Colonic mucosa (tissue), 4 donors: Measurements from ENCODE around the gene SF1. TPM values are rescaled to one million over a fixed set of nuclear protein-coding genes. Genes with fewer than 3 reads are reported as not detected.

Experiments
- DNase-seq: peaks from one replicate; pipeline ENCODE4 v3.0.0-alpha.2; 2020
- H3K27ac ChIP-seq: fragments of 200-600 bp; one replicate; pipeline ENCODE4 v1.8.0; 2021
- H3K27me3 ChIP-seq: fragments of 200-600 bp; one replicate; pipeline ENCODE4 v1.8.0; 2021
- H3K36me3 ChIP-seq: fragments of 200-600 bp; one replicate; pipeline ENCODE4 v1.8.0; 2021
- H3K4me1 ChIP-seq: fragments of 200-600 bp; one replicate; pipeline ENCODE4 v1.8.0; 2021; ENCODE audit warnings: mild to moderate bottlenecking
- H3K4me3 ChIP-seq: fragments of 200-600 bp; one replicate; pipeline ENCODE4 v1.8.0; 2021
- H3K9ac ChIP-seq, 2 donors: one replicate each; pipeline ENCODE4 v1.7.0; 2013; ENCODE audit warnings: control low read depth in 2 of 2, low read depth in 2 of 2, low read length in 2 of 2
- H3K9me3 ChIP-seq: fragments of 200-600 bp; one replicate; pipeline ENCODE4 v1.8.0; 2021
- CTCF ChIP-seq: fragments of 200-600 bp; IDR thresholded peaks from one replicate; pipeline ENCODE4 v1.8.0; 2022; ENCODE audit warnings: antibody characterized with exemption, mild to moderate bottlenecking
- intact Hi-C: fragments of 100-400 bp; cut with DNase I; formaldehyde crosslinking; loops from one replicate; pipeline ENCODE4 v1.14.1; 2022
- total RNA-seq, 2 donors: library from RNA; stranded (reverse); fragmentation: NEBNext Ultra II Directional in 1 of 2; extraction: Animal tissue kit (Norgen Biotek cat#: 25700) in 1 of 2; gene quantifications; one replicate each; pipeline ENCODE4 v1.2.1, GENCODE V29; 2021
- donor health status: healthy.
- donor health status: DM: no; HTN: no; CAD: no.
- donor health status: DM: no; HTN: no; CAD: no.

Gene SF1
- total RNA-seq, 2 donors from 2014 or later = 164 to 220 TPM

GRCh38 chr11:64803158-64803845, 25.0 kb upstream of the SF1 start, which contains the start of gene MAP4K2:
MAP4K2 (minus strand) TSS chr11:64803214; CDS start chr11:64803149, 65 bp downstream.
- Histone ChIP-seq H3K27ac (peak within 1 kb of the TSS; percentile 82), H3K36me3 (no peaks in the 10 kb centered on the region), H3K9ac (peak within 1 kb of the TSS; percentile 46 to 58), H3K4me1 (peaks cover 15% of the 10 kb centered on the region), H3K27me3 (no peaks in the 10 kb centered on the region), H3K9me3 (no peaks in the 10 kb centered on the region), H3K4me3 (peak within 1 kb of the TSS; percentile 54)
- no peak for TF ChIP-seq CTCF
- intact Hi-C loops = no loop called here
- peak; percentile 88 for DNase-seq

- Histone ChIP-seq H3K9me3 (no peaks in the 10 kb centered on the region), H3K27ac (peak overlapping the region; percentile 16), H3K36me3 (no peaks in the 10 kb centered on the region), H3K9ac (peak overlapping the region; percentile 46 to 58), H3K4me1 (peaks cover 15% of the 10 kb centered on the region), H3K4me3 (peak overlapping the region; percentile 46), H3K27me3 (no peaks in the 10 kb centered on the region)
- intact Hi-C loops = no loop called here
- TF ChIP-seq CTCF = no peak
- DNase-seq = peak; percentile 38
These were observed 24.2 kb upstream of the SF1 start for GRCh38 chr11:64802370-64803157.

GRCh38 chr11:64801561-64802369, 23.4 kb upstream of the SF1 start:
- H3K36me3 ChIP-seq = no peaks in the 10 kb centered on the region
- no peaks in the 10 kb centered on the region for H3K9me3 ChIP-seq
- H3K4me3 ChIP-seq = peak overlapping the region; percentile 46
- no peak for DNase-seq
- no peaks in the 10 kb centered on the region for H3K27me3 ChIP-seq
- no peak for TF ChIP-seq CTCF
- intact Hi-C loops = no loop called here
- H3K9ac ChIP-seq = peak overlapping the region in 1 of 2 donors; percentile 46
- no peak overlapping the region for H3K27ac ChIP-seq
- peaks cover 15% of the 10 kb centered on the region for H3K4me1 ChIP-seq

- DNase-seq = no peak
- H3K9ac ChIP-seq = no peak overlapping the region
- H3K27ac ChIP-seq = no peak overlapping the region
- intact Hi-C loops = no loop called here
- no peaks in the 10 kb centered on the region for H3K27me3 ChIP-seq
- H3K9me3 ChIP-seq = no peaks in the 10 kb centered on the region
- no peak for TF ChIP-seq CTCF
- no peaks in the 10 kb centered on the region for H3K36me3 ChIP-seq
- H3K4me3 ChIP-seq = no peak overlapping the region
- peaks cover 15% of the 10 kb centered on the region for H3K4me1 ChIP-seq
These were observed 22.8 kb upstream of the SF1 start for GRCh38 chr11:64801158-64801464.

- Histone ChIP-seq H3K9ac (no peak overlapping the region), H3K4me3 (no peak overlapping the region), H3K9me3 (no peaks in the 10 kb centered on the region), H3K36me3 (no peaks in the 10 kb centered on the region), H3K4me1 (peaks cover 15% of the 10 kb centered on the region), H3K27ac (no peak overlapping the region), H3K27me3 (no peaks in the 10 kb centered on the region)
- intact Hi-C loops = no loop called here
- DNase-seq = no peak
- no peak for TF ChIP-seq CTCF
These were observed 22.2 kb upstream of the SF1 start for GRCh38 chr11:64800303-64801157.
